GM21717 (cell line): ENCODE measurements around the gene MVP.
"Not testable (repeated sequence)": the region's sequence is repeated elsewhere in the genome, so short reads cannot be mapped to it uniquely, and the experiment has no call there.

Source experiments
- ATAC-seq: cut with Tn5 transposase; IDR thresholded peaks from one replicate; pipeline ENCODE4 v1.9.1; 2021; ENCODE audit warnings: mild to moderate bottlenecking, moderate library complexity; ENCODE audit not compliant: unreplicated experiment

The MVP gene

GRCh38 chr16:29868396-29869009, 48.2 kb downstream of the MVP start:
- no peak for ATAC-seq

DNA sequence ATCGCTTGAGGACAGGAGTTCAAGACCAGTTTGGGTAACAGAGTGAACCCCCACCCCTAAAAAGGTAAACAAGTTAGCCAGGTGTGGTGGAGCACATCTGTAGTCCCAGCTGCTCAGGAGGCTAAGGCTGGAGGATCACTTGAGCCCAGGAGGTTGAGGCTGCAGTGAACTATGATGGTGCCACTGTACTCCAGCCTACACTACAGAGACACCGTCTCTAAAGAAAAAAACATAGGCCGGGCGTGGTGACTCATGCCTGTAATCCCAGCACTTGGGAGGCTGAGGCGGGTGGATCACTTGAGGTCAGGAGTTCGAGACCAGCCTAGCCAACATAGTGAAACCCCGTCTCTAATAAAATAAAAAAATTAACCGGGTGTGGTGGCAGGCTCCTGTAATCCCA, 48.8 kb downstream of the MVP start:
- not testable (repeated sequence) for ATAC-seq

DNA sequence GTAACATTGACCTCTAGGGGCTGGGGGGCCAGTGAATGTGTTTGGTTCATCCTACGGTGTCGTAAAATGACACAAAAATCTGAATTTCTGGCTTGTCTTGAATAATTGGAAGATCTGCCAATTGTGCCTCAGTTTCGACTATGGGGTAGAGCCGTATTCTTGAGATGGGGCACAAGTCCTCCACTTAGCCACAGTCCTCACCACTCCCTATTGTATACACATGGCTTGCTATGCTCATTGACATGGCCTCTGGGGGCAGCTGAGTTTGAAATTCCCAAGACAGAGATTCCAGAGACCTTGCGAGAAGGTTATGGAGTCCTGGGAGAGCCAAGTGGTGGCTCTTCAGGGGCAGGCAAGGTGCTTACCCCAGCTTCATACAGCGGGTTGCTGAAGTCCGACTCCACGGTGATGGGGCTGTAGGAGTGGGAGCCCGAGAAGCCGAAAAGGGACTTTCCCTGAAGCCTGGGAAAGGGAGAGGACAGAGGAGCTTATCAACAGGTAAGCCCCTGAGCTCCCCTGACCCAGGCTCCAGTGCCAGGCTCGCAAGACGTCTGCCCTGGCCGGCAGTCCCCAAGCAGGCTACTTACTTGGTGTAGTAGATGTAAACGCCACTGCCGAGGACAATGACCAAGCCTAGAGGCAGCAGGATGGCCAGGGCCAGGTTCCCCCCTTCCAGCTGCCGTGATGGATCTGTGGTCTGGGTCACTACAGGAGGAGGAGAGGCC, 51.7 kb downstream of the MVP start:
- ATAC-seq = no peak

DNA sequence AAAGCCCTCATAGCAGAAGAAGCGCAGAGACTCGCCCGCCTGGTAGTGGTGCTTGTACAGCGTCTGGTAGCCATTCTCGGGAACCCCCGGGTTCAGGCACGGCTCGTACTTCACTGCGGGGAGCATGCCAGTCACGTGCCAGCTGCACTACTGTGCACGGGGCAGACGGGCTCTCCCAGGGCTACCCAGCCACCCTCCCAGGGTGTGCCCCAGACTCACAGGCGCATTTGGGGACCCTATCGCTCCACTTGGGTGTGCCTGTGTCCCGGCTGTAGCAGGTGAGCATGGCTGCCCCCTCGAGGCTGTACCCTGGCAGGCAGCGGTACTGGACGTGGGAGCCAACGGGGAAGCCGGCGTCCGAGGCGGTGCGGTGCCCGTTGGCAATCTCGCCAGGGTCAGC, 53.1 kb downstream of the MVP start:
- no peak for ATAC-seq

DNA sequence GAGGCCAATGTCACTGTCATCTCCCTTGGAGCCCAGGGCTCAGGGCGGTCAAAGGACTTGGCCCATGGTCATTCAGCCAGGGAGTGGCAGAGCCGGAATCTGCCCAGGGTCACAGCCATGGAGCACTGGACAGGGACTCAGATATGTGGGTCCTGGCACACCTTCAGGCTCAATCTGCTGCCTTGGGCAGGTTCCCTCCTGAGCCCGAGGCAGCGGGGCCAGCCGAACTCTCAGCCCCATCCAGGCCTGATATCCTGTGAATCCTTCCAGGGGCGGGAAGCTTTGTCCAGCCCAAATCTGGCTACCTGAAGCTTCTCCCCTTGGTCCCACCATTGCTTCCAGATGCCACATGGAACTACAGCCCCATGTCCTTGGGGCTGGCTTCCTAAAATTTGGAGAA, 54.9 kb downstream of the MVP start:
- no peak for ATAC-seq

GRCh38 chr16:29876217-29876593, 55.9 kb downstream of the MVP start:
- ATAC-seq = no peak

- no peak for ATAC-seq
Observed at GRCh38 chr16:29876594-29877249, 56.5 kb downstream of the MVP start.

DNA sequence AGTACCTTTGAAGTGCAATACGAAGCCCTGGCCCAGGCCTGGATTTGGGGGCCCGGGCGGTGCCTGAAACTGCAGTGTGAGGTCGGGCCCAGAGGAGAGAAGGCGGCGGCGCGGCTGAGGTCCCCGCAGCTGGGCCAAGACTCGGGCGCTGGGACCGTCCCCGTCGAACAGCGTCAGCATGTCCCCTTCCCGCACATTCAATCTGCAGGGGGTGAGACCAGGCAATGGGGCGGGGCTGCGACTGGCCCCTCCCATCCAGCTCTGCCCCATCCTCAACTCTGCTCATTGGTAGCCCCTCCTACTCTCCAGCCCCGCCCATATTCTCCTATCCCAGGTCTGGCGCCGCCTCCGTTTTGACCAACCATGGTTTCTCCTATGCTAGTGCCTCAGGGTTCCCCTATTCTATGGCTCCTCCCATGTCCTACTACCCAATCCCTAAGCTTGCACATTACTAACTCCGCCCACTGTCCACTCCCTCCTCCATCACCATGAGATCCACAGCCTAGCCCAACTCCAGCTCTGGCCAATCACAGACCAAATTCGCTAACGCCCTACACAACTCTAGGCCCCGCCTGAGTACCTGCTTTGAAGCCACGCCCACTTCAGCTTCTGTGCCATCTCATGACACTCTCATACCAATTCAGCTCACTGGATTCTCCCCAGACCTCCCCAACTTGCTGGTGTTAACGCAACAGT, 57.2 kb downstream of the MVP start:
- ATAC-seq = no peak

GRCh38 chr16:29878172-29878571, 57.9 kb downstream of the MVP start:
- ATAC-seq = no peak

- no peak for ATAC-seq
Observed at GRCh38 chr16:29881050-29881449, 60.8 kb downstream of the MVP start.

- no peak for ATAC-seq
Observed at GRCh38 chr16:29883987-29884386, 63.7 kb downstream of the MVP start.

DNA sequence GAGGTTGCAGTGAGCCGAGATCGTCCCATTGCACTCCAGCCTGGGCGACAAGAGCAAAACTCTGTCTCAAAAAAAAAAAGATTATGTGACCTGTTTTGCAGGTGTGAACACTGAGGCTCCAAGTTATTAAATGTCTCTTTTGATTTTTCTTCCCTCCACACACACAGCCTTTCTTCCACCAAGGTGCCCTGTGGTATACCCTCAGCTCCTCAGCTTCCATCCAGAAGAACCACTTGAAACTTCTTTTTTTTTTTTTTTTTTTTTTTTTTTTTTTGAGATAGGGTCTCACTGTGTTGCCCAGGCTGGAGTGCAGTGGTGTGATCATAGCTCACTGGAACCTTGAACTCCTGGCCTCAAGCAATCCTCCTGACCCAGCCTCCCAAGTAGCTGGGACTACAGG, 69.1 kb downstream of the MVP start:
- not testable (repeated sequence) for ATAC-seq

DNA sequence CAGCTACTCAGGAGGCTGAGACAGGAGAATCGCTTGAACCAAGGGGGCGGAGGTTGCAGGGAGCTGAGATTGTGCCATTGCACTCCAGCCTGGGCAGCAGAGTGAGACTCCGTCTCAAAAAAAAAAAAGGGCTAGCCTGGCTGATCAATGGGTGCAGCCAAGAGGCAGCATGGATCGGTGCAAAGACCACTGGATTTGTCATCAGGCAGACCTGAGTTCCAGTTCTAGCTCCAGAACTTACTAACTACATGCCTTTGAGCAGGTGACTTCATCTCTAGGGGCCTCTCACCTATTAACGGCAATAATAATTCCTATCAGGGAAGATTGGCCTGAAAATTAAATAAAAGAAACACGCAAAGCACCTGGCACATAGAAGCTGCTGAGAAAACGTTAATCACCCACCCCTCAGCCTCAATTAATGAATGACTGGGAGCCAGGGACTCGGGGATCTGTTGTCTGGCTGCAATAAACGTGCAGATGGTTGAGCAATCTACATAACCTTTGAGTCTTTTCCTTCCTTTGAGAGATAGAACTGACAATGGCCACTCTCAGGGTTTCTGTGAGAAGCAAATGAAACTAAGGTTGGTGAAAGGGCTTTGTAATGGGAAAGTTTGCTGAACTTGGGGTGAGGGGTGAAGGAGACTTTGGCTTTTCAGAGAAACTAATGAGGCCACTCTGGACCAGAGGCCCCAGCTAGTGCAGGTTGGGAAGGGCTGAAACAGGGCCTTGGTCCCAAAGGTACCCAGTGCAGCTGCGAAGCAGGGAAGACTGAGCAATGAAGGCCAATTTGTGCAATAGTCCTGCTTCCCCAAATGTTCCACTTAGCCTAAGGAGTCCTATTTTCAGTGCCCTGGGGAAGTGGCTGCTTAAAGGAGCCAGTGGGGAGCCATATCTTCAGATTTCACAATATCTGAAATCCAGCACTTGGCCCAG, 71.5 kb downstream of the MVP start:
- ATAC-seq = no peak

DNA sequence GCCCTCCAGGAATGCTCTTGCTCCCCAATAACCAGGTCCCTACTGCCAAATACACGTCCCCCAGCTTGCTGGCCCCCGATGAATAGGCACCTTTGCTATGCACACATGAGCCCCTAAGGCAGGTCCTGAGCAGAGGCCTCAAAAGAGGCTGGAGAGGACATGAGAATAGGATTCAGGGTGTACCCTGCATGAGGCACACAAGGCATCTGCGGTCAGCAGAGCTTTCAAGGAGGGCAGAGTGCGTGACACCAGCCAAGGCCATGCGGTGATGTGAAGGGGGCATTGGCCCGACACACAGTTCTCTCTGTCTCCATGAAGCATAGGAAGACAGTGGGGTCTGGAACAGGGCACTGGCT, 72.2 kb downstream of the MVP start:
- no peak for ATAC-seq

DNA sequence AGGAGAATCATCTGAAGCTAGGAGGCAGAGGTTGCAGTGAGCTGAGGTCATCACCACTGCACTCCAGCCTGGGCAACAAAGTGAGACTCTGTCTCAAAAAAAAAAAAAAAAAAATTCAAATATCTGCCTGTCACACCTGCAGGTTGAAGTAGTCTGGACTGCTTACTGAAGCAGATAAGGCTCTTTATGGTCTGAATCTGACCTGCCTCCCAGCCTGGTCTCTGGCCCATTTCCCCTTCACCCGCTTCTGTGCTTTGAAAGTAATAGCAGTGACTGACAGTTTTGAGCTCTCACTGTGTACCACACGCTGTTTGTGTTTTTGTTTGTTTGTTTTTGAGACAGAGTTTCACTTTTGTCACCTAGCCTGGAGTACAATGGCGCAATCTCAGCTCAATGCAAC, 73.3 kb downstream of the MVP start:
- no peak for ATAC-seq

- no peak for ATAC-seq
Observed at GRCh38 chr16:29894352-29894751, 74.1 kb downstream of the MVP start.

GRCh38 chr16:29896841-29897240, 76.6 kb downstream of the MVP start:
- ATAC-seq = no peak

DNA sequence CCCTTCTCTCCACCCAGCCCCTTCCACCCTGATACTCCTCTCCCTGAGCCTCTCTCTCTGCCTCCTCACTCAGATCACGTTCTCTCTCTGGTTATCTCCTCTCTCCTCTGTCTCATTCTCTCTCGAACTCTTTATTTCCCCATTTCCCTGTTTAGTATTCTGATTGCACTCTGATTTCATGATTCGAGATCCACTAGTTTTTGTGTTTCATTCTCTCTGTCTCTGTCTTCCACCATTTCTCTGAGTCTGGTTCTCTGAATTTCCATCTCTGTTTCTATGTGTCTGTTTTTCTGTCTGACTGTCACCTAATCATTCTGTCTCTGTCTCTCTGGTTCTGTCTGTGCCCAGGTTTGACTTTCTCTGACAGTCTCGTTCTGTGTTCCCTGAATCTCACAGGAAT, 77.1 kb downstream of the MVP start:
- no peak for ATAC-seq
